GM21529 (cell line): ENCODE results near the gene NKX1-1.
"Not testable (repeated sequence)": the region's sequence is repeated elsewhere in the genome, so short reads cannot be mapped to it uniquely, and the experiment has no call there.

Experiments used
- ATAC-seq: cut with Tn5 transposase; IDR thresholded peaks from one replicate; pipeline ENCODE4 v1.9.1; 2021; ENCODE audit not compliant: unreplicated experiment

NKX1-1 gene

DNA sequence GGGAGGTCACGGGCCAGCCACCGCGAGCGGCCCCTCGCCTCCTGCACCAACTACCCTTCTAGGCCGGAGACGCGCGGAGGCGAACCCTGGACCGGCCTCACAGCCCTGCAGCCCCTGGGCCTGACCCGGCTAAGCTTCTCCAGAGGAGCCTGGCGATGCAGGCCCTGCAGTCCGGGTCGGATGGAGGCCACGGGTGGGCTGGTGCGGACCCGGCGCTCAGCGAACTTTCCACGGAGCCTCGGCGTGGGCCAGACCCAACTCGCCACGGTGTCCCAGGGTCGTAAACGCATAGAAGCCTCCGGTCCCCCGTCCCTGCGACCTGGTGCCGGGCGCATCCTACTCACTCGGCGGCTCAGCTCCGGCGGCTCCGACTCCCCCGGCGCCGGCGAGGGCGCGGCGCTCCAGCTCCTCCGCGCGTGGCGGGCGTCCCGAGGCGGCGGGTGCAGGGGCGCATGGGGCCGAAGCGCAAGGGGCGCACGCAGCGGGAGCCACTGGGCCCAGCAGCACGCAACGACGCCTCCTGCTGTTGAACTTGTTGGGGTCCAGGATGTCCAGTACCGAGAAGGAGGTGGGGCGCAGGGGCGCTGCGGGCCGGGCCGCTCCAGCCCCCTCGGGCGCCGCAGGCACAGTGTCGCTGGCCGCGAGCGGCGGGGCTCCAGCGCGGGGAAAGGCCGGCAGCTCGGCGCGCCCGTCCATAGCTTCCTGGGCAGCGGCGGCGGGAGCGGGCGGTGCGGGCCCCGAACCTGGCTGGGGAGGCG is 427 bp downstream of the NKX1-1 start:
- no peak for ATAC-seq

DNA sequence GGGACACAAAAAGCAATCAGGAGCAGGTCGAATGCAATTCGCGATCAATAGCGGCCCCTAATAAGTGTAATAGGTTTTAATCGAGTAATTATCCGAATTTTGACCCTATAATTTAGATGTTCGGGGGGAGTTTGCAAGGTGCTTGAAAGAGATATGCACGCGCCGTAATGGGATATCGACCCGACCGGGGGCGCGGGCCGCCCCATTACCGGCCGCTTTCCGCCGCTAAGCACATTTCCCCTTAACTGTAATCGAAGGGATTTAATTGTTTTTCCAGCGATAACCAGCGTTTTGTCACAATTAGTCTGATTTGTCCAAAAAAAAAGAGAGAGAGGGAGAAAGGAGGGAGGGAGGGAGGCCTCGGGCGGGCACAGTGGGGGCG is 997 bp downstream of the NKX1-1 start:
- no peak for ATAC-seq

DNA sequence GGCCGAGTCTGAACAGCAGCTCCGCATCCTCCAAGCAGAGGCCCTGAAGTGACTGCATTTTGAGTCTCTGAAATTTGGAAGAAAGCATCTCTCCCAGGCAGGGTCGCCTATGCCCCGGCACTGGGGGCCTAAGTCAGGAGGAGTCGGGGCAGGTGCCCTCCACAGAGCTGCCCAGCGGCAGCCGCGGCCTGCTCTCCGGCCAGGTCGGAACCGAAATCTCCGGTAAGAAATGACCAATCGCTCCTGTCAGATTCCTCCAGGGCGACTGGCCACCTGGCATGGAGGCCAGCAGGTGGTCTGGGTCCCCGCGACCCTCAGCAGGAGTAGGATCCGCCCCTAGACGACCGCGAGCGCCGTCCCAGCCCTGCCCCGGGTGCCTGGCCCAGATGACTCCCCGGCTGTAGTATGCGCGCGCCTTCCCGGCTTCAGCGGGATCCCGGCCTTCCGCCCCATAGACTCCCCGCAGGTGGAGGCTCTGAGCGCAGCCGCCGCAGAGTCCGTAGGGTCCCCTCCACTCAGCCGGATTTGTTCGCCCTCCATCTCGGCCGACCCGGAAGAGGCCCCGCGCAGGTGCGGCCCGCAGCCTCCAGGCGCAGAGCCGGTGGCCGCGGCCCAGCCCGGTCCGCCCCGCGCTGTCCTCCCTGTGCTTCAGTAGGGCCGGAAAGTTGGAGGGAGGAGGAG is 1.5 kb downstream of the NKX1-1 start:
- ATAC-seq: no peak

DNA sequence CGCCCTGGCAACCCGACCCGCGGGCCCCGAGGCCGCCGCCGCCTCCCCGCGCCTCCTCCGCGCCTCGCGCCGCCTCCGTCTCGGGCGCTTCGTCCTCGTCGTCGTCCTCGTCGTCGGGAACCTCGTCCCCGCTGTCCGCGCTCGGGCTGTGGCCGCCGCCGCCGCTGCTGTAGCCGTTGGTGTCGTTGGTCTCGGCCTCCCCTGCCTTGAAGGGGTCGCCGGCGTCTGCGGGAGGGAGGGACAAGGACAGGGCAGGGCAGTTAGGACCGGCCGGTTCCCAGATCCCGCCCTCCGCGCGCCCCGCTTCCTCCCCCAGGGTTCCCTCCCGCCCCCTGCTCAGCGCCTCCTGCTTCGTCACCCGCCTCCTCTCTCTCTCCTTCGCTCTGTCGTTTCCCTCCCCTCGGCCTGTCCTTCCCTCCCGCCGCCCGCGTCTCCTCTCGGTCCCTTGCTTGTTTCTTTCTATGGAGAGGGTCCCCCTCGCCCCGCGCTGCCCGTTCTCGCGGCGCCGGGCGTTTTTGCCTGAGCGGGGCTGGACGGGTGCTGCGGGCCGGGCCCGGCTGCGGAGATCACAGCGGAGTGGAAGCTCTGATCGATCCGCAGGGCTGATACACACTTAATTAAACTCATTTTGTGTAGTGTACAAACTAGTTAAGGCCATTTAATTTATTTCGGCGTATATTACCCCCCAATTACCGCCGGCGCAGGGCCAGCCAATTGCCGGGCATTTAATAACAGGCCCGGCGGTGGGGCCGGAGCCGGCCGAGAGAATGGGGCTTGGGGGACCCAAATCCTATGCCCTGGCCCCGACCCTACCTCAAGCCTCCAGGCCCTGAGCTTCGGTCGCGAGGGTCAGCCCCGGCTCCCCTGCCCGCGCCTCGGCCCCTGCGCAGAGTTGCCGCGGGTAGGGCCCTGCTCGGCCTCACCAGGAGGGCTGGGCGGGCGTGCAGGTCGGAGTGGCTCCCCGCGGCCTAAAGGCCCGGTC is 2.4 kb downstream of the NKX1-1 start:
- no peak for ATAC-seq

DNA sequence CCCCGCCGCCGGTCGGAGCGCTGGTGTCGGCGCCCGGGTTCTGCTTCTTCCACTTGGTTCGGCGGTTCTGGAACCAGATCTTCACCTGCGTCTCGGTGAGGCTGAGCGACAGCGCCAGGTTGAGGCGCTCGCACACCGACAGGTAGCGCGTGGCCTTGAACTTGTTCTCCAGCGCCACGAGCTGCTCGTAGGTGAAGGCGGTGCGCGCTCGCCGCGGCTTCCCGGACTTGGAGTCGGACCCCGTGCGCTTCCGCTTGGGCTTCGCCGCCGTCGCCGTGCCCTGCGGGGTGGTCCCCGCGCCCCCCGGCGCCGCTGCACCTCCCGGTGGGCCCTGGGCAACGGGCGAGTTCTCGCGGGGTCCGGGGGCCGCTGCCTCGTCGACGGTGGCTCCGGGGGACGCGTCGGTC is 3.1 kb downstream of the NKX1-1 start:
- ATAC-seq: no peak

DNA sequence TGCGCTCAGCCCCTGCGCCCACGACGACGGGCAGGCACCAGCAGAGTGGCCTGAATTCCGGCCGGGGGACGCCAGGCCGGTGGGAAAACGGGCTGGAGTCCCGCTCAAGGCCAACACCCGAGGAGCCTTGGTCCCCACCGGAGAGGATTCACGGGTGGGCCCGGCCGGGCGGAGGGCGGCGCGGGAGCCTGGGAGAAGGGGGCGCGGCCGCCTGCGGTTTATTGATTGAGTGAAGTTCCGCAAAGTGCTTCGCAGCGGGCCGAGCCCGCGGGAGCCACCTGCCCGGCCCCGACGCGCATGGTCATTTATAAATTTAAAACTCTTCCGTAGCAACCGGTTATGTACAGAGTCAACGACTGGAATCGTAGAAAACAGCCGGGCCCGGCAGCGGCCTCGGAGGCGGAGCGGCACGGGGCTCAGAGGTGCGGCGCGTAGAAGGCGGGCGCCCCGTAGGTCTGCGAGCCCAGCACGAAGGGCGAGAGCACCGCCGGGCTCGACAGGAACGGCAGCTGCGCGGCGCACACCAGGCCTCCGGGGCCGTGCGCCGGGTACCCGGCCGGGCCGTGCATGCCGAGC is 3.6 kb downstream of the NKX1-1 start:
- ATAC-seq: no peak

DNA sequence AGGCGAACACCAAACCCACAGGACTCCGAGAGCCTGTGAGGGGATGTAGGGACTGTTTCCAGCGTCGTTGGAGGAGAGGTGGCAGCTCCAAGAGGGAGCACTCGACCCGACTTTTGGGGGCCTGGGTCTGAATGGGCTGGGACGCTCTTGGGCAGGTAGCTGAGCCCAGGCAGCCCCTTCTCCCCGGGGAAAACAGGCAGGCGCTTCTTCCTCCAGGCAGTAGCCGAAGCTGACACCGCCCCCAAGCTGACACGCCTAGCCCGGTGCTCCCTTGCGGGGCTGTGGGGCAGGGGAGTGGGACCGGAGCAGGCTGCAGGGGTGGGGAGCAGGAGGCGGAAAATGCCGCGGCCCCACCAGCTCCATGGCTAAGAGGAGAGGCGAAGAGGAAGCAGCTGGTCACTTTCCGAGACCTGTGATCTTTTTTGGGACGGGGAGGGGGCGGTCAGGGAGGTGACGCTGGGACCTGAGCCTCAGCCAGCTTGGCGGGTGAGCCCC is 4.2 kb downstream of the NKX1-1 start:
- no peak for ATAC-seq

DNA sequence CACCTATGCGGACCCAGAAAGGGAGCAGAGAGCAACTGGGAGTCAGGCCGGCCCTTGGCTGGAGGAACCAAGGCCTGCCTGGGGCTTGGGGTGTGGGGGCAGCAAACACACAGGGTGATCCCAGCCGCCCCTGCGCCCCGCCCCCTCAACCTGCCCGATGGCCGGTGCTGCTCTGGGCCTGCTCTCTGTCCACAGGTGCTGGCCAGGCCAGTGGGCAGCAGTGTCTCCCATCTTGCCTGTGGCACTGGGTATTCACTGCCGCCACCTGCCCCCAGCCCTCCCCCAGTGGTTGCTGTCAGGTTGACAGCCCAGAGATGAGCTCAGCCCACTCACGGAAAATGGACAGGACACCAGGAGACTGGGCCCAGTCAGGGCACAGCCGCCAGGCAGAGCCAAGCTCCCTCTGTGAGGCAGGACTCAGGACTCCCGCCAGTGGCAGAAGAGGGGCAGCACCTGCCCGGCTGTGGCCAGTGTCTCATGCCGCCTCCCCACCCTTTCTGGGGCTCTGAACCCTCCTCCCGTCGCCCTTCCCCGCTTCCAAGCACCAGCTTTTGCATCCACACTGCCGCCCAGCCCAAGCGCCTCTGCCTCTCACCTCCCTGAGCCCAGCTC is 4.7 kb downstream of the NKX1-1 start:
- ATAC-seq: no peak

DNA sequence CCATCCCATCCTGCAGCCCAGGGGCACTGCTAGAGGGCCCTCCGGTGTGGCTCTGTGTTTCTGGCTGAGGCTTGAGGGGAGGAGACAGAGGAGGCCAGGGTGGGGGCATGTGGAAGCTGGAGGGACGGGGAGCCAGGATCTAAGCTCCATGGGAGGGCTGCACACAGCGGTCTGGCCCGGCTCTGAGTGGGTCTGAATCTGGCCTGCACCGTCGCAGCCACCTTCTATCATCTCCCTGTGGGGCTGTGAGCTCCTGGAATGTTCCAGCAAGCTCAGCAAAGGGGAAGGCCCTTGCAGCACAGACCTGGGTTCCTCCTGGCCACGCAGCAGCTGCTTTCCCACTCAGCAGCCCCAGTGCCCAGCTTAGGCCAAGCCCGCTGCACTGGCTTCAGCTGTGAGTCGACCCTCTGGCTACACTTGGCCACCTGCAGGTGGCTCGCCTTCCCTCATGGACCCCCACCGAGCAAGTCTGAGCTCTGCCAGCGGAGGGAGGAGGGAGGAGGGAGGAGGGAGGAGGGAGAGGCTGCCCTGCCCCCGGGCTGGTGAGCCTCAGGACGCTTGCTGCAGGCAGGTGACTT is 5.3 kb downstream of the NKX1-1 start:
- no peak for ATAC-seq

DNA sequence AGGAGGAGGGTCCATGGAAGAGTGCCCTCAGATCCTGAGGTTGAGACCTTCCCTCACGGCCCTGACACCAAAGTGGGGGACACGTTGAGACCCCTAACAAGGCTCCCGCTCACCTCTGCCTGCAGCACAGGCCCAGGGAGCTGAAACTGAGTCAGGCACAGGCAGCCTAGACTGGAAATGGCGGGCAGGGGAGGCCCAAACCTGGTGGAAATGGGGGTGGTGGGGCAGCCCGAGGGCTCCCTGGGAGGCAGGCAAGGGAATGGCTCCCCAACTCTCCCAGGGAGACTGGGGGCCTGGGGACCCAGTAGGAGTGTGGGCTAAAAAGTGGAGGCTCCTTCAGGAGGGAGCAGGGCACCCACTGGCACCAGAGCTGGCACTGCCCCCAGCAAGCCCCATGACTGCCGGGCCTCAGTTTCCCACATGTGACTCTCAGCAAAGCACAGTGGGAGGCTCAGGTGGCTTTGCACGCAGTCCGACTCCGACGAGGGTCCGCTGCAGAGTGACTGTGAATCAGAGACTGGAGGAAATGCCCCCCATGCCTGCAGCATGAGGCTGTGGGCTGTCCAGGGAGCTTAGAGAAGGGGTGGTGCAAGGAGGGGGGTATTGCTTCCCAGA is 5.9 kb downstream of the NKX1-1 start:
- ATAC-seq: no peak

DNA sequence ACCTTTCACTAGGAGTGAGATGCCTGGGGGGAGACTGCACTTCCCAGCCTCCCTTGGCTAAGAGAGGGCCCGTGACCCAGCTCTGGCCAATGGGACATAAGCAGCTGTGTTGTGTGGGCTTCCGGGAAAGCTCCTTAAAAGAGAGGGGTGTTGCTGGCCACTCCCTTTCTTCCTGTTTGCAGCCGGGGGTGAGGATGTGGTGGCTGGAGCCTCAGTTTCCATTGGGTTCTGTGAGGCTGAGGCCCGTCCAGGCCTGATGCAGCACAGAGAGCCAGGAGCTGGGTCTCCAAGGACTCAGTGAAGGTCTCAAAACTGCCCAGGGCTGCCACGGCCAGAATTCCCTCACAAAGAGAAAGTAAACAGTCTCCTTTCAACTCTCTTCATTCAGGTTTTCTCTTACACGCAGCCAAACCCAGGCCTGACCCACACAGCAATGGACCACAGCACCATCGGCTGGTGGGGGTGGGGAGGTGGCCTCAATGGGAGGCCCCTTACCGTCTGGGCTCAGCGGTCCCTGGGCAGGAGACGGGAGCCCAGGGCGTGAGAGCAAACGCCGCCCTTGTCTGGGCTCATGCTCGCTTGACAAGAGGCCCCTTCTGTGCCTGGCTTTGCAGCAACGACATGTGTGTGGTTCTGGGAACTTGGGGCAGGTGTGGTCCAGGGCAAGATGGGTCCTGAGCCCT is 6.6 kb downstream of the NKX1-1 start:
- no peak for ATAC-seq

DNA sequence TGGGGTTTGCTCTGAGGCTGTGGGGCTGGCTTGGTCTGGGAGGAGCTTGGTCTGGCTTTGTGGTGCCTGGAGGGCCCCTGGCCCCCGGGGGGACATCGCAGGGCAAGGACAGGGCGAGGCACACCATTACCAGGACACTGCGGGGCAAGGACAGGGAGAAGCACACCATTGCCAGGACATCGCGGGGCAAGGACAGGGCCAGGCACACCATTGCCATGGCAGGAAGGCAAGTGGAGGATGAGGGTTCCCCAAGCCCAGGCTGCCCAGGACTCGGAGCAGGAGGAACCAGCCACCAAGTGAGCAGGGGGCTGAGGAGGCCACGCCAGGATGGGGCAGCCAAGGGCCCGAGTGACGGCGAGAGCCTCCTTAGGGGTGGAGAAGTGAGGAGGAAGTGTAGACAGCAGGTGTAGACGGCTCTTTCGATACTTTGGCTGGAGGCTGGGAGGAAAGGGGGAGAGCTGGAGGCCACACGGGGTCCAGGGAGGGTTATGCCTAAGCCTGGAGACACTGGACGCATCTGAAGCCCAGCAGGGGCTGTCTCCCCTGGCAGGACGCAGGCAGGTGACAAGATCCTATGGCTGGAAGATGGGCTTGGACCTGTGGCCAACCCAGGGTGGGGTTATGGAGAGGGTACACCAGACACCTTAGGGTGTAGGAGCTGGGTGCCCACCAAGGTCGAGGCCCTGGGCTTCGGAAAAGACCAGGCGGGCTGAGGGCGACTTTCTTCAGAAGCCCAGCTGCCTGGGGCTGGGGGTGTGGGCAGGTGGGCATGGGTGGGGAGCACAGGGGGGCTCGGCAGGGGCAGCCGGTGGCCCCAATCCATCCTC is 7.3 kb downstream of the NKX1-1 start:
- no peak for ATAC-seq

DNA sequence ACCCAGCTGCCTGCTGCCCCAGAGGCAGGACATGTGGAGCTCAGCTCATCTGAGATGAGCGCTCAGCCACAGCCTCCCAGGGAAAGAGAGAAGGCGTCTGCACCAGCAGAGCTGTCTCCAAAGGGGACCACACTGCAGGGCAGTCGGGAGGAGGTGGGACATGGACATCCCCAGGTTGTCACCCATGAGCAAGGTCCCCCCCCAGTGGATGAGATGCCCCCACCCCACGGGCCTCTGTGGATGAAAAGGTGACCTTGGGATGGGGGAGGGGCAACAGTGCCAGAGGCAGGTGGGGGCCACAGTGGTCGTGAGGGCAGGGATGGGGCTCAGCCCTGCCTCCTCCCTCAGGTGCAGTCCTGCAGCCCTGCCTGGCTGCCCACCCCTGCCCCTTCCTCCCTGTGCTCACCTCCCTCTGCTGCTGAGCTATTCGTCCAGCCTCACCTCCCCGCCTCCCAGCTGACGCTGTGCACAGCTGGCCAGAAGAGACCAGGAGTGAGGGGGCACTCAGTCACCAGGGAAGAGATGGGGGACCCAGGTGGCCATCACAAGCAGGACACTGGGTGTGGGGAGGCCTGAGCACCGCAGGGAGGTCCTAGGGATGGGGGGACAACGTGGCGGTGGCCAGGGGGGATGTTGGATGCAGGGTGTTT is 9.3 kb downstream of the NKX1-1 start:
- no peak for ATAC-seq

DNA sequence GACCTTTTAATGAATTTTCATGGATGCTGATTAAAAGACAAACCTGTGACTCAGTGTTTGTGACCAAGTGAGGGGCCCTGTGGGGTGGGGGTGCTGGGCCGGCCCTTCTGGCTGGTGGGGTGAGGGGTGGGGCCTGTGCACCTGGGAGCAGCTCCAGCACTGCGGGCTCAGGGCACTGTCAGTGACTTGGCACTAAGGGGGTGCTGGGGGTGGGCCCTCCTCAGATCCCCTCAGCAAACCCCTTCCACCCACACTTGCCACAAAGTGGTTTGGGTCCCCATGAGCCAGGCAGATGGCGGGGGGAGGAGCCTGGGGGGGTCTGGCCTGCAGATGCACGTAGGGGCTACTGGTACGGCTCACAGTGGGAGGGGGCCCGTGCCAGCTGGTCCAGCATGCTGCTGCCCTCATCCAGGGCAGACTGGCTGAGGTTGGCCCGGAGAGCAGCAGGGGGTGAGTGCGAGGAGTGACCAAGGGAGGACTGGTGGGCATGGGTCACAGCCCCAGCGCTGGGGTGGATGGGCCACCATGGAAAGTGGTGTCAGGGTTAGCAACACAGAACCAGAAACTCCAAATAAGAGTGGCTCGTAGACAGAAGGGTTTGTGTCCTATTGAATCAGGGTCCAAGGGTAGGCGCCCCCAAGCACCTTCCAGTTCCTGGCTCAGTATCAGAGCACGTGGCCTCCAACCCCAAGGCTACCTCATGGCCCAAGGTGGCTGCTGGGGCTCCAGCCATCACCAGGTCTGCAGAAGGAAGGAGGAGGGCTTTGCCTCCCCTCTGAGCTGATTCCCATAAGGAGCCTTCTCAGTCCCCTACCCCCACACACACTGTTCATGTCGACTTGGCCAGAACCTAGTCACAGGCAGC is 10.1 kb downstream of the NKX1-1 start:
- no peak for ATAC-seq

DNA sequence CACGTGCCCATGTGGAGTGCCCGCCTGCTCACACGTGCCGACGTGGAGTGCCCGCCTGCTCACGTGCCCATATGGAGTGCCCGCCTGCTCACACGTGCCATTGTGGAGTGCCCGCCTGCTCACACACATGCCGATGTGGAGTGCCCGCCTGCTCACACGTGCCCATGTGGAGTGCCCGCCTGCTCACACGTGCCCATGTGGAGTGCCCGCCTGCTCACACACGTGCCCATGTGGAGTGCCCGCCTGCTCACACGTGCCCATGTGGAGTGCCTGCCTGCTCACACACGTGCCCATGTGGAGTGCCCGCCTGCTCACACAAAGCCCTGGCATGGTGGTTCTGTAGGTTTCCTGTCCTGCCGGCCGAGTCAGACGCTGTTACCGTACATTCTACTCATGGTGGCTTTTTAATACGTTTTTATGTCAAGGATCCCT is 10.8 kb downstream of the NKX1-1 start:
- not testable (repeated sequence) for ATAC-seq

DNA sequence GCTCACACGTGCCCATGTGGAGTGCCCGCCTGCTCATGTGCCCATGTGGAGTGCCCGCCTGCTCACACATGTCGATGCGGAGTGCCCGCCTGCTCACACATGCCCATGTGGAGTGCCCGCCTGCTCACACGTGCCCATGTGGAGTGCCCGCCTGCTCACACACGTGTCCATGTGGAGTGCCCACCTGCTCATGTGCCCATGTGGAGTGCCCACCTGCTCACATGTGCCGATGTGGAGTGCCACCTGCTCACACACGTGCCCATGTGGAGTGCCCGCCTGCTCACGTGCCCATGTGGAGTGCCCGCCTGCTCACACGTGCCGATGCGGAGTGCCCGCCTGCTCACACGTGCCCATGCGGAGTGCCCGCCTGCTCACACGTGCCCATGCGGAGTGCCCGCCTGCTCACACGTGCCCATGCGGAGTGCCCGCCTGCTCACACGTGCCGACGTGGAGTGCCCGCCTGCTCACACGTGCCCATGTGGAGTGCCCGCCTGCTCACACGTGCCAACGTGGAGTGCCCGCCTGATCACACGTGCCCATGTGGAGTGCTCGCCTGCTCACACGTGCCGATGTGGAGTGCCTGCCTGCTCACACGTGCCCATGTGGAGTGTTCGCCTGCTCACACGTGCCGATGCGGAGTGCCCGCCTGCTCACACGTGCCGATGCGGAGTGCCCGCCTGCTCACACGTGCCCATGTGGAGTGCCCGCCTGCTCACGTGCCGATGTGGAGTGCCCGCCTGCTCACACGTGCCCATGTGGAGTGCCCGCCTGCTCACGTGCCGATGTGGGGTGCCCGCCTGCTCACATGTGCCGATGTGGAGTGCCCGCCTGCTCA is 11.5 kb downstream of the NKX1-1 start:
- ATAC-seq: not testable (repeated sequence)
